Measurements from ENCODE around the gene SLC16A2.

SLC16A2 gene

GRCh38 chrX:74395556-74395955, 25.7 kb upstream of the SLC16A2 start:
- Histone ChIP-seq H3K4me2 (ENCODE audit: insufficient read depth, low read length) (no peak overlapping the region), H2AFZ (ENCODE audit: low read depth, low read length) (no peak overlapping the region), H3K79me2 (ENCODE audit: insufficient read depth, low read length) (no peaks in the 10 kb centered on the region), H4K20me1 (ENCODE audit: insufficient read depth, low read length) (no peaks in the 10 kb centered on the region), H3K36me3 (ENCODE audit: insufficient read depth, low read length) (no peaks in the 10 kb centered on the region), H3K9ac (ENCODE audit: low read depth, low read length) (no peak overlapping the region), H3K27me3 (ENCODE audit: insufficient read depth, low read length, poor library complexity) (no peaks in the 10 kb centered on the region), H3K9me3 (ENCODE audit: insufficient read depth, low read length, severe bottlenecking) (no peaks in the 10 kb centered on the region), H3K4me3 (ENCODE audit: low read depth in 1 of 2, low read length in 2 of 2) (no peak overlapping the region), H3K27ac (ENCODE audit: low read length) (no peak overlapping the region), H3K4me1 (ENCODE audit: insufficient read depth, low read length) (no peaks in the 10 kb centered on the region)
- no peak for DNase-seq
- TF ChIP-seq CTCF (IDR thresholded peaks at IDR 0.05; ENCODE audit: borderline replicate concordance, extremely low read depth, low read length, poor library complexity, severe bottlenecking) (no peak), EZH2 (IDR thresholded peaks at IDR 0.05; ENCODE audit: borderline replicate concordance, low read depth, low read length, severe bottlenecking) (no peak)
- ATAC-seq (ENCODE audit: insufficient read depth, low read depth), result no peak

DNA sequence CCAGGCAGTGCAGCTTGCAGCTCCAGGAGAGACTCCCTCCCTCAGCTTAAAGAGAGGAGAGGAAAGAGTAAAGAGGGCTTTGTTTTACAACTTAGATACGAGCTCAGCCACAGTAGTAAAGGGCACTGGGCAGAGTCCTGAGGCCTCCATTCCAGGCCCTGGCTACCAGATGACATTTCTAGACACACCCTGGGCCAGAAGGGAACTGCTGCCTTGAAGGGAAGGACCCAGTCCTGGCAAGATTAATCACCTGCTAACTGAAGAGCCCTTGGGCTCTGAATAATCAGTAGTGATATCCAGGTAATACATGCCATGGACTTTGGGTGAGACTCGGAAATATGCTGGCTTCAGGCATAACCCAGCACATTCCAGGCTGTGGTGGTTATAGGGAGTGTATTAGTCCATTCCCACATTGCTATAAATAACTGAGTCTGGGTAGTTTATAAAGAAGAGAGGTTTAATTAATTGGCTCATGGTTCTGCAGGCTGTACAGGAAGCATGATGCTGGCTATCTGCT, 15.3 kb upstream of the SLC16A2 start:
- Histone ChIP-seq H3K79me2 (ENCODE audit: insufficient read depth, low read length) (no peaks in the 10 kb centered on the region), H3K27ac (ENCODE audit: low read length) (no peak overlapping the region), H3K27me3 (ENCODE audit: insufficient read depth, low read length, poor library complexity) (no peaks in the 10 kb centered on the region), H3K36me3 (ENCODE audit: insufficient read depth, low read length) (no peaks in the 10 kb centered on the region), H3K9ac (ENCODE audit: low read depth, low read length) (no peak overlapping the region), H3K4me3 (ENCODE audit: low read depth in 1 of 2, low read length in 2 of 2) (no peak overlapping the region), H3K4me2 (ENCODE audit: insufficient read depth, low read length) (no peak overlapping the region), H4K20me1 (ENCODE audit: insufficient read depth, low read length) (no peaks in the 10 kb centered on the region), H2AFZ (ENCODE audit: low read depth, low read length) (no peak overlapping the region), H3K4me1 (ENCODE audit: insufficient read depth, low read length) (no peaks in the 10 kb centered on the region), H3K9me3 (ENCODE audit: insufficient read depth, low read length, severe bottlenecking) (no peaks in the 10 kb centered on the region)
- ATAC-seq (ENCODE audit: insufficient read depth, low read depth) (no peak), DNase-seq (no peak)
- TF ChIP-seq EZH2 (IDR thresholded peaks at IDR 0.05; ENCODE audit: borderline replicate concordance, low read depth, low read length, severe bottlenecking) (no peak), CTCF (IDR thresholded peaks at IDR 0.05; ENCODE audit: borderline replicate concordance, extremely low read depth, low read length, poor library complexity, severe bottlenecking) (no peak)

DNA sequence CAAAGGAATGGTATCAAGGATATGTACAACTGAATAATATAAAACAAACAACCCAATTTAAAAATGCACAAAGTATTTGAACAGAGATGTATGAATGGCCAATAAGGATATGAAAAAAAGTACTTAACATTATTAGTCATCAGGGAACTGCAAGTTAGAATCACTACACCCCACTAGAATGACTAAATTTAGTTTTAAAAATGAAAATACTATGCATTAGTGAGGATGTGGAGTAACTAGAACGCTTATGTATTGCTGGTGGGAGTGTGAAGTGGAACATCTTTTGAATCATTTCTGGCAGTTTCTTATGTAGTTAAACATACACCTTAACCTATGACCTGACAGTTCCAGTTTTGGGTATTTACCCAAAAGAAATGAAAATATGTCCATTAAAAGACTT, 13.0 kb upstream of the SLC16A2 start:
- Histone ChIP-seq H2AFZ (ENCODE audit: low read depth, low read length) (no peak overlapping the region), H3K79me2 (ENCODE audit: insufficient read depth, low read length) (no peaks in the 10 kb centered on the region), H3K27me3 (ENCODE audit: insufficient read depth, low read length, poor library complexity) (no peaks in the 10 kb centered on the region), H3K4me1 (ENCODE audit: insufficient read depth, low read length) (no peaks in the 10 kb centered on the region), H3K9me3 (ENCODE audit: insufficient read depth, low read length, severe bottlenecking) (no peaks in the 10 kb centered on the region), H3K36me3 (ENCODE audit: insufficient read depth, low read length) (no peaks in the 10 kb centered on the region), H4K20me1 (ENCODE audit: insufficient read depth, low read length) (no peaks in the 10 kb centered on the region), H3K4me2 (ENCODE audit: insufficient read depth, low read length) (no peak overlapping the region), H3K9ac (ENCODE audit: low read depth, low read length) (no peak overlapping the region), H3K4me3 (ENCODE audit: low read depth in 1 of 2, low read length in 2 of 2) (no peak overlapping the region), H3K27ac (ENCODE audit: low read length) (no peak overlapping the region)
- ATAC-seq (ENCODE audit: insufficient read depth, low read depth), result no peak
- TF ChIP-seq EZH2 (IDR thresholded peaks at IDR 0.05; ENCODE audit: borderline replicate concordance, low read depth, low read length, severe bottlenecking), result no peak
- no peak for TF ChIP-seq CTCF (IDR thresholded peaks at IDR 0.05; ENCODE audit: borderline replicate concordance, extremely low read depth, low read length, poor library complexity, severe bottlenecking)
- no peak for DNase-seq

GRCh38 chrX:74419864-74420195, 1.5 kb upstream of the SLC16A2 start:
- H3K36me3 ChIP-seq (ENCODE audit: insufficient read depth, low read length), result no peaks in the 10 kb centered on the region
- no peaks in the 10 kb centered on the region for H3K27me3 ChIP-seq (ENCODE audit: insufficient read depth, low read length, poor library complexity)
- TF ChIP-seq EZH2 (IDR thresholded peaks at IDR 0.05; ENCODE audit: borderline replicate concordance, low read depth, low read length, severe bottlenecking) (no peak), CTCF (IDR thresholded peaks at IDR 0.05; ENCODE audit: borderline replicate concordance, extremely low read depth, low read length, poor library complexity, severe bottlenecking) (no peak)
- no peak overlapping the region for H3K9ac ChIP-seq (ENCODE audit: low read depth, low read length)
- H3K27ac ChIP-seq (ENCODE audit: low read length), result no peak overlapping the region
- H2AFZ ChIP-seq (ENCODE audit: low read depth, low read length), result no peak overlapping the region
- no peak for ATAC-seq (ENCODE audit: insufficient read depth, low read depth)
- H3K4me2 ChIP-seq (ENCODE audit: insufficient read depth, low read length), result no peak overlapping the region
- no peak overlapping the region for H3K4me3 ChIP-seq (ENCODE audit: low read depth in 1 of 2, low read length in 2 of 2)
- no peaks in the 10 kb centered on the region for H4K20me1 ChIP-seq (ENCODE audit: insufficient read depth, low read length)
- H3K79me2 ChIP-seq (ENCODE audit: insufficient read depth, low read length), result no peaks in the 10 kb centered on the region
- no peaks in the 10 kb centered on the region for H3K9me3 ChIP-seq (ENCODE audit: insufficient read depth, low read length, severe bottlenecking)
- DNase-seq, result no peak
- H3K4me1 ChIP-seq (ENCODE audit: insufficient read depth, low read length), result peaks cover 9% of the 10 kb centered on the region

Measured in DND-41 (cell line).